HEK293 (cell line): Measurements from ENCODE around the gene VWA3A.

Experiments
- SP2 ChIP-seq: fragments of 450-650 bp; formaldehyde crosslinking; IDR thresholded peaks from 2 replicates; pipeline ENCODE4 v1.5.1; 2016; ENCODE audit warnings: missing biosample characterization, missing genetic modification characterization
- YY1 ChIP-seq: fragments of 450-650 bp; formaldehyde crosslinking; IDR thresholded peaks from 2 replicates; pipeline ENCODE4 v1.5.1; 2018; ENCODE audit warnings: missing biosample characterization, missing genetic modification characterization
- ZBTB1 ChIP-seq: fragments of 450-650 bp; formaldehyde crosslinking; IDR thresholded peaks from 2 replicates; pipeline ENCODE4 v1.5.1; 2016; ENCODE audit warnings: missing biosample characterization, missing genetic modification characterization
- ZBTB8A ChIP-seq: fragments of 450-650 bp; formaldehyde crosslinking; IDR thresholded peaks from 2 replicates; pipeline ENCODE4 v1.5.1; 2016; ENCODE audit warnings: missing biosample characterization, missing genetic modification characterization
- ZNF324 ChIP-seq: fragments of 450-650 bp; formaldehyde crosslinking; IDR thresholded peaks from 2 replicates; pipeline ENCODE4 v1.5.1; 2016; ENCODE audit warnings: missing biosample characterization, missing genetic modification characterization
- ZNF664 ChIP-seq: fragments of 450-650 bp; formaldehyde crosslinking; IDR thresholded peaks from 2 replicates; pipeline ENCODE4 v1.5.1; 2016; ENCODE audit warnings: missing biosample characterization, missing genetic modification characterization
- TF ChIP-seq, protein P1 (sequence below): fragments of 450-650 bp; formaldehyde crosslinking; IDR thresholded peaks from 2 replicates; pipeline ENCODE4 v1.5.1; 2016; ENCODE audit warnings: missing biosample characterization, missing genetic modification characterization

DNA sequence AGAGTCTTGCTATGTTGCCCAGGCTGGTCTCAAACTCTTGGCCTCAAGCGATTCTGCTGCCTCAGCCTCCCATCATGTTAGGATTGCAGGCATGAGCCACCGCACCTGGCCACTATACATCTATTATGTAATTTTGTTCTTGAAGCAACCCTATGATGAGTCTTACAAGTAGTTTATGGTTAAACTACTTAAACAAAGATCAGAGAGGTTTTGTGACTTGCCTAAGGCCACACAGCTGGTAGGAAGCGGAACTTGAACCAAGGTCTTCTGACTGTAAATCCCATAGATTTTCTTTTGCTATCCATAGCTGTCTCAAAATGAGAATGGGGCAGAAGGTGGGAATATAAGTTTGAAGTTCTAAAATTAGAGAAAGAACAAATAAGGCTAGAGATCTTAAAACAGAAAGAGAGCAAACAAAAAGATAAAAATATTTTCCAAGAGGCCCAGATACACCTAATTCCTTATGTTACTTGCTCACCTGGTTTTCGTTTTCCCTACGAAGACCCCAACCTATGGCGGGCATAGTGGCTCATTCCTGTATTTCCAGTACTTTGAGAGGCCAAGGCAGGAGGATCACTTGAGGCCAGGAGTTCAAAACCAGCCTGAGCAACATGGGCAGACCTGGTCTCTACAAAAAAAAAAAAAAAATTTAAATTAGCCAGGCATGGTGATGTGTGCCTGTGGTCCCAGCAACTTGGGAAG lies 32.4 kb downstream of the VWA3A start:
- no peak for TF ChIP-seq ZBTB1 (tag by site-specific recombination)
- no peak for TF ChIP-seq ZNF324 (tag by site-specific recombination)
- TF ChIP-seq, protein P1, sequence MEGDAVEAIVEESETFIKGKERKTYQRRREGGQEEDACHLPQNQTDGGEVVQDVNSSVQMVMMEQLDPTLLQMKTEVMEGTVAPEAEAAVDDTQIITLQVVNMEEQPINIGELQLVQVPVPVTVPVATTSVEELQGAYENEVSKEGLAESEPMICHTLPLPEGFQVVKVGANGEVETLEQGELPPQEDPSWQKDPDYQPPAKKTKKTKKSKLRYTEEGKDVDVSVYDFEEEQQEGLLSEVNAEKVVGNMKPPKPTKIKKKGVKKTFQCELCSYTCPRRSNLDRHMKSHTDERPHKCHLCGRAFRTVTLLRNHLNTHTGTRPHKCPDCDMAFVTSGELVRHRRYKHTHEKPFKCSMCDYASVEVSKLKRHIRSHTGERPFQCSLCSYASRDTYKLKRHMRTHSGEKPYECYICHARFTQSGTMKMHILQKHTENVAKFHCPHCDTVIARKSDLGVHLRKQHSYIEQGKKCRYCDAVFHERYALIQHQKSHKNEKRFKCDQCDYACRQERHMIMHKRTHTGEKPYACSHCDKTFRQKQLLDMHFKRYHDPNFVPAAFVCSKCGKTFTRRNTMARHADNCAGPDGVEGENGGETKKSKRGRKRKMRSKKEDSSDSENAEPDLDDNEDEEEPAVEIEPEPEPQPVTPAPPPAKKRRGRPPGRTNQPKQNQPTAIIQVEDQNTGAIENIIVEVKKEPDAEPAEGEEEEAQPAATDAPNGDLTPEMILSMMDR (tag by site-specific recombination): no peak
- TF ChIP-seq YY1: no peak
- no peak for TF ChIP-seq SP2 (tag by site-specific recombination)
- TF ChIP-seq ZBTB8A: no peak
- no peak for TF ChIP-seq ZNF664
